ENCODE results near the gene RFWD3.
A peak's percentile ranks its signal among the peaks of the same experiment; 100 is the strongest.

Gene RFWD3

DNA sequence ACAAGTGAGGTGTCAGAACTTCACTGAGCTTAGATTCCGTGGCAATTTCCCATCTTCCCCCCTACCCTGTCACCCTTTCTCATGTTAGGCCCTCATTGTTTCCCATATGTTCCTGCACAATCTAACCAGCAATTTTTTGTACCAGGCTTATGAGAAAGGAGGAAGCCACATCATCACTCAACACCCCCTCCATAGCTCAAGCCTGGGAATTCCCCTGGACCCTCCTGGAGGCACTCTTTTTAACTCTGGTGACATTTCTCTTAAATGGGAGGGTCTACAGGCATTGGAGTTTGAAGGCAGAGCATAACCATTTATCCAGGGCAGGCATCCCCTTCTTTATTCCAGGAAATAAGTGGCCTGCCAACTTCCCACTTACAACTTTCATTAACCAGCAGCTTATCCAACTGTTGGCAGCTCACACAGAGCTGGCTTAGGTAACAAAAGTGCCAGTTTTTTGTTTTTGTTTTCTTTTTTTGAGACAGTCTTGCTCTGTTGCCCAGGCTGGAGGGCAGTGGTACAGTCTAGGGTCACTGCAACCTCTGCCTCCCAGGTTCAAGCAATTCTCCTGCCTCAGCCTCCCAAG lies 49.4 kb downstream of the RFWD3 start:
- no peak for DNase-seq

DNA sequence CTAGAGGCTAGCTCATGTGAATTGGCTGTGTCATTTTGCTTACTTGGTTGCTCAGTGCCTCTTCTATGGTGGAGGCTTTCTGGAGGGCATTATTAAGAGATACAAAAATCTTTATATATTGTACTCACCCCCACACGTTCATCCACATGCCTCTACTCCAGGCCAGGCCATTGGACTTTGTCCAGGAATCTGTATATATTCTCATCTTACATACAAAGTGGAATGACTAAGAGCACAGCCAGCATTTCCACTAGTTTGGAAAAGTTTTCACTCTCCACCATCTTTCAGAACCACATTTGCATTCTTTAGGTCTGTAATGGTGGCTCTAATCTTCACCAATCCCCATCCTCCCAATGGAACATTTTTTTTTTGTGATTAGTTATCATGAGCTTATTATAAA lies 55.0 kb downstream of the RFWD3 start:
- DNase-seq, result no peak

DNA sequence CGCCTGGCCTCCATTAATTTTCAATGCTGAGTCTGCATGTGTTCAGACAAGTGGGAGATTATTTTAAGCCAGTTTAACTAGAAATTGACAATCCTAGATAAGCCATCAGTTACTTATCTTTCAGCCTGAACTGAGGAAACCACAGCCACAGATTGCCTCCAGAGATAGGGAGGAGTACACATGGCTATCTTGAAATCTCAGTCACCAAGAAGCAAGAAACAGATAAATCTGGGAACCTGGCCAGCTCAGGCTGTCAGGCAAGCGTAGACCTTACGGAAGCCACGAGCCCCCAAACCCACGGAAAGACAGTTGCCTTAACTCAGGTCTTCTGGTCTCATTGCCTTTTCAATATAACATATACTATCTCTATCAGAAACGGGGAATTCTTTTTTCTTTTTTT lies 57.7 kb downstream of the RFWD3 start:
- DNase-seq, result peak; percentile 53

DNA sequence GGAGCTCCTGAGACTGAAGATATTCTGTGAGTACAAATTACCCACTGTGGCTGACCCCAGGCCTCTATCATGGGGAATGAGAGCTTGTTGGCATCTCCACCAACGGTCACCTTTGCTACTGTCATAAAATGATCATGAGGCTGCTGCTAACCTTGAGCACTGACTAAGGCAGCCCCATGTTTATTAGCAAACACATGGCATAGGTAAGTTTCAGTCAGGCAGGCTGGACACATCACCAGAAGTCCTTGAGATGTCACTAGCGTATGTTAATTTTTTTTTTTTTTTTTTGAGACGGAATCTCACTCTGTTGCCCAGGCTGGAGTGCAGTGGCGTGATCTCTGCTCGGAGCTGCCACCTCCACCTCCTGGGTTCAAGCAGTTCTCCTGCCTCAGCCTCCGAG lies 58.3 kb downstream of the RFWD3 start:
- DNase-seq, result no peak

DNA sequence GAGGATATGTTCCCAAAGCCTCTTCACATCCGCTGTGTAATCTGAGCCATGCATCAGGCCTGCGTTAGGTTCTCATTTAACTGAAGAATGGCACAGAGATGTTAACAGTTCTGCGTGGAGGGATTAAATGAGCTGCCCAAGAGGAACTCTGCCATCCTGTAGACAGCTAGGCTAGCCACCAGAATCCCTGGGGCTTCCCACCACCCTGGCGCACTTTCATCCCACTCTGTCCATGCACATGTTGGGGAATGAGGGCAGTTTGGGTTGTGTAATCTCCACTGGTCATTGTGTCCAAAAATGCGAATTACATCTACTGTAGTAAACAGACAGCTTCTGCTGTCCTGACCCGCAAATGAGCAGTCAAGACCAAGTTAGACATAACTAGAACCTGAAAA lies 58.7 kb downstream of the RFWD3 start:
- no peak for DNase-seq

DNA sequence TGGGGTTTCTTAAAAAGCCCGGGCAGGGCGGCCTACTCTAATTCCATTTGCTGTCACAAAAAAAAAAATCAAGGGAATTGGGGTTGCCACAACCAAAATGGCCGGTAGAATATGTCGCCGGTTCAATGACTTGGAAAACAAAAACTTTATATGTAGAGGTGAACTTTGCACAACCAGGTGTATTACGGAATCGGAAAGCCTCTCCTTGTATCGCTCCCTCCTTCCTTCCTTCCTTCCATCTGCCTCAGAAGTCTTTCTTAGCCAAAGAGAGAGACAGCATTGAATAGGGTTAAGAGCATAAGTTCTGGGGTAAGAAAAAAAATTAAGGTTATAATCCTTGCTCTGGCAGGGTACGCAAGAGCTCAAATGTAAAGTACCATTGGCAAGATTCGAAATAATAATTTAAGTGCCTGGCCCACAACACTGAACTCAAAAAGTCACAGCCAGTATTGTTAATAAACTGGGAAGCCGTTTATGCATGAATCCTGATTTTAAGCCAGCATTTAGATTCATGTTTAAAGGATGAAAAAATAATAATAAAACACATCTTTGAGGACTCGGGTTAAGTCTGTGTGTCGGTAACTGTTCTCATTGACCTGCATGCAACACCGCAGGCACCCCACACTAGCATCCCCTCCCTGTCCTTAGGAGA lies 59.2 kb downstream of the RFWD3 start:
- DNase-seq, result no peak

DNA sequence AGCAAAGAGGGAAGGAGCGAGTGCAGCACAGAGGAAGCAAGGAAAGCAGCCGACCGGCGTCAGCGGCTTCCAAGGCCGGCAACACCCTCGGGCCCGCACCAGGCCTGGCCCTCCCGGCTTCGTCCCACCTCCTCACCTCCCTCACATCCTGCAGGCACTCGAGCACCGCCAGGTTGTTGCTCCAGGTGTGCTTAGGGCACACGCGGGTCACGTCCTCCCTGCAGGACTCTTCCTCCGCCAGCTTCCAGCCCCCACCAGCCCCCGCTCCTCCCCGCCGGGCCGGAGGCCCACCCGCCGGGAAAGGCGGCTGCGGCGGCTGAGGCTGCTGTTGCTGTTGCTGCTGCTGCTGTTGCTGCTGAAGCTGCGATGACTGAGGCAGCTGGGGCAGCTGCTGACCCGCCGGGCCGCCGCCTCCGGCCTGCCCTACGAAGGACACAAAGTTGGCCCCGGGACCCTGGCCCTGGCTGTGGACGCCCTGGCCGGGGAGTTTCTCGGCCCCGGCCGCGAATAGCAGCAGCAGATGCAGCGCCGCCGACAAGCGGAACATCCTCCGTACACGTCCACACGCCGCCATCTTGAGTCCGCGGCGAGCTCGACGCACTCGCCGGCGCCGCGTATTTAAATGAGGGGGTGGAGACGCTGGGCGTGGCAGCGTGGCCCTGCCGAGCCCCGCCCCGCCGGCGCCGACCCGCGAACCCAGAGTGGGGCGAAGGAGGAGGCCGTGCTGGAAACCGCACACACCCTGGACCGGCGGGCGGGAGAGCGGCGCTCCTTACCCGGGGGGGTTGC lies 60.0 kb downstream of the RFWD3 start, which contains the start of gene GLG1:
GLG1 (minus strand) TSS at position 594 of the 789 bp plus-strand sequence; CDS start at position 574, 20 bp downstream.
- DNase-seq, result peak; percentile 93

DNA sequence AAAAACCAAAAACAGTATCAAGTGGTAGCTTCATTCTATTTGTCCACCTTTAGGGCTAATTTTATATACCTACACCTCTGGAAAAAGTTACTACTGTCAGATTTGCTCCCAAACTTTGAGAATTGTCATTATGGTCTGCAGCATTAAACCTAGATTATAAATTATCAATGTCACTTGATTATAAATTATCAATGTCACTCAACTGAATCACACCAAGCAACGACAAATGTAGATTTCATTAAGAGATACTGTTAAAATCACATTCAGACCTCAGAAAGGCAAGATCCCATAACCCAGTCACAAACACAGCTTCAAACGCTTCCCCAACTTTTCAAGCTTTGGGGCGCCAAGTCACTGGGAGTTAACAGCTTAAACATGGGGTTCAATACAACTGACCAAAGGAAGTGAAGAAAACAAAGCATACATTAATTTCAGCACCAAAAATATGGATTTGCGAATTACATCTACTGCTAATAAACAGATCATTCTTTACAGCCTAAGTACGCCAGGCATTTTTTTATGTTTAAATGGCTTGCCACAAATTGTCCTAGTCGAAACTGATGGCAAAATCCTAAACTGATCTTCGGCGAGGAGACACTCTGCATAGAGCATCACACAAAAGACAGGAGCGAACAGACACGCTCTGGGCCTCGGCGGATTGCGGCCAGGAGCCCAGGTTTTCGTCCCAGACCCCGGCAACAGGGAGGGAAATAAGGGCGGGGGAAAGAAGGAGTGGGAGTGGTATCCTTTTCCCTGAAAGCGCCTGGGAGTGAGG lies 60.7 kb downstream of the RFWD3 start:
- DNase-seq, result no peak

DNA sequence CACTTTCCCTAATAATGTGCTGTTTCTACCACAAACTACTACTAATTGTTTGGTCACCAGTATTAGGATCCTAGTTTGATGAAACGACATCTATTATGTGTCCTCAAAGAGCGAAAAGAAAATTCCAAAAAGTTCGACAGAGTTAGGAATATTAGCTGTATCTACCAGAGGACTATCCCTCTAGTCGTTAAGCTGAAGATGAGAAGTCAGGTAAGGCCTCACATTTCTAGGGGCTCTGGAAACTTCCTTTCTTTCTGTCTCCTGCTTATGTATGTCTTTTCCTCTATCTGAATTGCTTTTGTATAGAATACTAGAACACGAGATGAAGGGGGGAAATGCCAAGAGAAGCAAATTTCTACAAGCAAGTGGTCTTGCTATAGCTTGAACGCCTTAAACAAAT lies 61.3 kb downstream of the RFWD3 start:
- DNase-seq, result no peak

DNA sequence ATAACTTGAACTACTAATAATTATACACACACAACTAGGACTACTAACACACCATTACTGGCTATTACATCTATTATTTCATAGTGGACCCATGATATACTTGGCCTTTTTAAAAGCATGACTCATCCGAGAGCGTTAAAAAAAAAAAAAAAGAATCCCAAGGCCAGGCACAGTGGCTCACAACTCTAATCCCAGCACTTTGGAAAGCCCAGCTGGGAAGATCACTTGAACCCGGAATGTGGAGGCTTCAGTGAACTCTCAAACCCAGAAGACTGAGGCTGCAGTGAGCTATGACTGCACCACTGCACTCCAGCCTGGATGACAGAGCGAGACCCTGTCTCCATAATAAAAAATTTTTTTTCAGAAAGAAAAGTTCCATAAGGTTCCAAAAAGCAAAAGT lies 62.8 kb downstream of the RFWD3 start:
- no peak for DNase-seq

DNA sequence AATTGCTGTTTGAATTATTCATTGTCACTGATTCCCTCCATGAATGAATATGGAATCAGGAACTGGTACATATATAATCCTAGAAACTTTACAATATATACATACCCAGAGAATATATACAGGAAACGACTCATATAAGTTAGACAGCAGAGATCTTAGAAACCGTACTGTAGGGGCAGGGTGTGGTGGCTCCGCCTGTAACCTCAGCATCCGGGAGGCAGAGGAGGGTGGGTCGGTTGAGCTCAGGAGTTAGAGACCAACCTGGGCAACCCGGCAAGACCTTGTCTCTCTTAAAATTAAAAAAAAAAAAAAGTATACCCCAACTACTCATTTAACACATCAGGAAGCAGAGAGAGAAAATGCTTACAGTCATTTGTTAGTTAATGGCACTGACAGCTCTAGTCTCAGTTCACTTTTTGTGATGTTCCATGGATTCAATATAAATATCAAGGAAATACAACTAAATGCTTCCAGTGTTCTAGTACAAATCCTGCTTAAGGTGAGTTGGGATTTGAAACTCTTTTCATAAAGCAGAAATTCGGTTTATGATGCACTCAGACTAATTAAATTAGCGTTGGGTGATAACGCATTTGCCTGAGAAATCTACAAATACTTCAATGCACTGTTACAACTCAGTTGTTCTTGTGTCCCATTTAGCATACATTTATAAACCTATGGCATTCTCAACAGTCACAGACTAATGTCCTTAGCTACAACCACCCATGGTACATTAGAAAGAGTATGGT lies 65.4 kb downstream of the RFWD3 start:
- DNase-seq, result peak; percentile 66

DNA sequence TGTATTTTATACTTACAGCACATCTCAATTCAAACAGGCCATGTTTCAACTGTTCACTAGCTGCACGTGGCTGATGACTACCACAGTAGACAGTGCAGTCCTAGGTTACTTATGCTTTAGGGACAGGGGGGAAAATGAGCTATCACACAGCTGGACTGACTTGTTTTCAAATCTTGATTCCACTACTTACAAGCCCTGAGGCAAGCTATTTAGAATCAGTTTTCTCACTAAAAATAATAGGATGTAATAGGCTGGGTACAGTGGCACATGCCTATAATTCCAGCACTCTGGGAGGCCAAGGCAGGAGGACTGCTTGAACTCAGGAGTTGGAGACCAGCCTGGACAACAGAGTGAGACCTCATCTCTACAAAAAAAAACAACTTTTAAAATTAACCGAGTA lies 70.1 kb downstream of the RFWD3 start:
- DNase-seq, result no peak

DNA sequence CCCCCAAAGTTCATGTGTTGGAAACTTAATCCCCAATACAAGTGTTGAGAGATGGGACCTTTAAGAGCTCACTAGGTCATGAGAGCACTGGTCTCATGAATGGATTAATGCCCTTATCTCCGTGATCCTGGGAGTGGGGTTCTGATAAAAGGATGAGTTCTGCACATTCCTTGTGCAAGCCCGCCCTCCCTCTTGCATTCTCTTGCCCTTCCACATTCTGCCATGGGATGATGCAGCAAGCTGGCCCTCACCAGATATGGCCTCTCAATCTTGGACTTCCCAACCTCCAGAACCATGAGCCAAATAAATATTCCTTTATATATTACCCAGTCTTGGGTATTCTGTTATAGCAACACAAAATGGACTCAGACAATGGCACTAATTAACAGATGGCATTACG lies 73.8 kb downstream of the RFWD3 start:
- no peak for DNase-seq

DNA sequence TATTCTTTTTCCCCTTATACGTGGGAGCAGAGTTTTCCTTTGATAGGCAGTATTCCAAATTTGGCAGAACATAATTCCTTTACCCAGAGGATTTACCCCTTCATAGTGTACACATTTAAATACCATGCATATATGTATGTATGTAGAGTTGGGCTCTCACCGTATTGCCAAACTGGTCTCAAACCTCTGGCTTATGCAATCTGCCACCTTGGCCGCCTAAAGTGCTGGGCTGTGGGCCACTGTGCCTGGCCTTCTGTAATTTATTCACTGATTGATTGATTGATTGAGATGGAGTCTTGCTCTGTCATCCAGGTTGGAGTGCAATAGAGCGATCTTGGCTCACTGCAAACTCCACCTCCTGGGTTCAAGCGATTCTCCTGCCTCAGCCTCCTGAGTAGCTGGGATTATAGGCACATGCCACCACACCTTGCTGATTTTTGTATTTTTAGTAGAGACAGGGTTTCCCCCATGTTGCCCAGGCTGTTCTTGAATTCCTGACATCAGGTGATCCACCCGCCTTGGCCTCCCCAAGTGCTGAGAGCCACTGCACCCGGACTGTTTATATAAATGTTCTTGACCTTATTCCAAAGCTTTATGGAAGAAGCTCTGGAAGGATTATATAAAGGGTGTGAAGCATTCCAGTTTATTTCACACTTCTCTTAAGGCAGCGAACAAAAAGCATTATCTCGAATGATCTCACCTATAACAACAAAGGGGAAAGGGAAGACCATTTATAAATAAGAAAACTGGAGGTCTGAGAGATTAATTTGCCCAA lies 74.6 kb downstream of the RFWD3 start:
- no peak for DNase-seq

DNA sequence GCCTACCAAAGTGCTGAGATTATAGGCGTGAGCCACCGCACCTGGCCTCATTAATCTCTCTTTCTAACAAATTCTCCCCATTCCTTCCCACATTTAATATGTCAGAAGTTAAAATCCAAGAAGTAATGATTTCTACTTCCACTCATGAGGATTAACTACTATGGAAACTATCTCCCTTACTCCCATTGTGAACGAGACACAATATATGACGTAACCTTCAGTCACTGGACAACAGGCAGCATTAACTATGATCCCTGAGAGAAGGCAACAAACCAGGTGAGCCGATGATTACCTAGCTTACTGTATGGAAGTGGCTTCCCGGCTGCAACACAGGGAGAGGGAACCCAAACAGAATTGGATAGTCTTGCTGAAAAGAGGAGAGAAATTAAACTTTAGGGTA lies 79.7 kb downstream of the RFWD3 start:
- DNase-seq, result no peak

DNA sequence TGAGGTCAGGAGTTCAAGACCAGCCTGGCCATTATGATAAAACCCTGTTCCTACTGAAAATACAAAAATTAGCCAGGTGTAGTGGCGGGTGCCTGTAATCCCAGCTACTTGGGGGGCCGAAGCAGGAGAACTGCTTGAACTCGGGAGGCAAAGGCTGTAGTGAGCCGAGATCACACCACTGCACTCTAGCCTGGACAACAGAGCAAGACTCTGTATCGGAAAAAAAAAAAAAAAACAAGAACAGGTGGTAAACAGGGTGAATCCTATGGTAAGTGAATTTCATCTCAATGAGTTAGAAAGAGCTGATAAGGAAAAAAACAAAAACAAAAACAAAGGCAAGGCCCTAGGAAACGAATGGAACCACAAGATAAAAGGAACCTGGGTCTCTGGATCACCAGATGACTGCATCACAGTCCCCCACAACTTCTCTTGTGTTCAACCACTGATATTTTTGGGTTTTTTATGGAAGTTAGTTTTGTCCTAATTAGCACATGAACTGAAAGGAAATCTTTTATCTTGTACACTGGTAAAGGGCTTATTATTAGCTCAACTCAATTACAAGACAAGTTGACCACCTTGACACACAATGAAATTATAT lies 80.7 kb downstream of the RFWD3 start:
- no peak for DNase-seq

DNA sequence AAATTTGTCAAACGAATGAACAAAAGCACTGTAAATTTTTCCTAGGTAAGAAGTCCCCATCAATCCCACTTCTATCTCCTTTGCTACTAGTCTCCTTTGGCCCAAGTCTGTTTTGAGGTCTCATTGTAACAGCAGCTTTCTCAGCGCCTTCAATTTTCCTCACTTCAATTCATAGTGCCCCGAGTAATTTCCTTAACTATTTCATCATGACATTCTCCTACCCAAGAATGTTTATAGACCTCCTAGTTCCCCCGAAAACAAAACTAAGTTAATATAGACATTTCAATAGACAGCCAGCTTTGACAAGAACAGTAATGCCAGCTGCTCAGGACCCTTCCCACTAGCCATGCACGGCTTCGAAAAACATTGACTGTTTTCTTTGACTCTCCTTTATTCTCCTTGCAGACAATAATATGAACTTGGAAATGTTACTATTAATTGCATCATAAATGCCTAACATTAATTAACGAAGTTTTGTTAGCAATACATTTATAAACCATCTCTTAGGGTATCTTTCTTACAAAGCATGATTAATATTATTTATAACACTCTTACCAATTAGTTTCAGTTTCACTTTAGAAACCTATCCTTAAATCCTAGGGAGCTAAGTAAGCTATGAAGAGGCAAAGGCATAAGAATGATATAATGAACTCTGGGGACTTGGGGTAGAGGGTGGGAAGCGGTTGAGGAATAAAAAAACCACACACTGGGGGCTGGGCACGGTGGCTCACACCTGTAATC lies 82.6 kb downstream of the RFWD3 start:
- no peak for DNase-seq

DNA sequence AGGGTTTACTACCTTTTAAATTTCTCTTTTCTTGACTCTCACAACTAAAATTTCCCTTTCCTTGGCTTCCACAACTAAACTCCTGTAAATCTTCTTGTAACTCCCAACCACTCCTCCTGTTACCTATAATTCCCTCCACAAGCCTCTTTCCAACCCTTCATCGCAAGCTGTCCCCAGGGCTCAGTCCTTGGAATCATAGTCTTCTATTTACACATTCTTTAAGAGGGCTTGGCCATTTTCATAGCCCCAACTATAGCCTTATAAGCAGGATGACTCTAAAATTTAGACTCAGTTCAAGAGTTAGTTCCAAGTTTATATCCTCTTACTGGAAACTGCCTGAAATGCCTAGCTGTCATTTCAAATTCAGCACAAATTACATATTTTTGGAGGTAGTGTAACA lies 83.7 kb downstream of the RFWD3 start:
- DNase-seq, result no peak

DNA sequence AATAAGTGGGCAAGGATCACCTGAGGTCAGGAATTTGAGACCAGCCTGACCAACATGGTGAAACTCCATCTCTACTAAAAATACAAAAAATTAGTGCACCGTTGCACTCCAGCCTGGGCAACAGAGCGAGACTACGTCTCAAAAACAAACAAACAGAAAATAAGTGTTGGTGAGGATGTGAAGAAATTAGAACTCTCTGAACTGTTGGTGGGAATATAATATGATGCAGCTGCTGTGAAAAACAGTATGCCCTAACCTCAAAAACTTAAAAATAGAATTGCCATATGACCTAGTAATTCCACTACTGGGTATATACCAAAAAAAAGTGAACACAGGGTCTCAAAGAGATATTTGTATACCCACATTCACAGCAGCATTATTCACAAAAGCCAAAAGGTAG lies 85.8 kb downstream of the RFWD3 start:
- DNase-seq, result no peak

DNA sequence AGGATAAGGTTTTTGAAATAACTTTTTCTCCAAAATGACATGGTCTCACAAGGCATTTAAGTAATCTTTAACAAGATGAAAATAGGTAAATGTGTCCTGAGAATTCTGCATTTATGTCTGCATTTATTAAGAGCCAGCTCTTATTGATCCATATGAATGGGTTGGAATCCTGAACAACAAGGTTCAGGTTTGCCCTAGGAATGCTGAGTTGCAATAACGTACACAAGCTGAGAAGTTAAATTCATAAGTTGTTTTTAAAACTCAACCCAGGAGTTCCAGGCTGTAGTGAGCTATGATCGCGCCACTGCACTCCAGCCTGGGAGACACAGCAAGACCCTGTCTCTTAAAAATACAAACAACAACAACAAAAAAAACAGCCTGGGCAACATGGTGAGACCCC lies 87.8 kb downstream of the RFWD3 start:
- DNase-seq, result no peak

DNA sequence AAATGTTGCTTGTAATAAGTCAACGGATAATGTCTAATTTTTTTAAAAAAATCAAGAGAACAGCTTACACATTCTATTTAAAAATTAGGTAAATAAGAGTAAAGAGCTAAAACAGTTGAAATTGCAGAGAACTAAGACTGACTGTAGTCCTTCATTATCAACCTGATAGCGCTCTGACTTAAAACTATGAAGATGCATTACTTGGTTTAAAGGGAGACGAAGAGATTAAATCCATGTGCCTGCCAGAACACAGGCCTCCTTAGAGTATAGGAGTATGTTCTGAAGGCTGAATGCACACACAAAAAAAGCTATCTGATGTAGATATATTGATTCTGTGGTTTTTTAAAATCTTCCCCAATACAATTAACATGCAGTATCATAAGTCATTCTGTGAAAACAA lies 88.2 kb downstream of the RFWD3 start:
- no peak for DNase-seq
